ENCODE measurements around the gene ZNF766. TPM values are rescaled to one million over a fixed set of nuclear protein-coding genes. Genes with fewer than 3 reads are reported as not detected.

The ZNF766 gene
- total RNA-seq, 1 donor from 2014 or later: 13.2 TPM

- Histone ChIP-seq H3K9me3 (ENCODE audit: insufficient read depth, low read depth, low read length) (peaks cover 4% of the 10 kb centered on the region), H2AFZ (ENCODE audit: low read depth, low read length) (no peak overlapping the region), H3K27ac (ENCODE audit: low read depth, low read length) (no peak overlapping the region), H3K4me2 (ENCODE audit: low read length) (no peak overlapping the region), H3K36me3 (ENCODE audit: insufficient read depth, low read length) (no peaks in the 10 kb centered on the region), H3K4me1 (ENCODE audit: insufficient read depth, low read length) (no peaks in the 10 kb centered on the region), H4K20me1 (ENCODE audit: insufficient read depth, low read length) (no peaks in the 10 kb centered on the region), H3K27me3 (ENCODE audit: insufficient read depth, low read length) (no peaks in the 10 kb centered on the region), H3K4me3 (ENCODE audit: insufficient read depth, low read depth, low read length) (no peak overlapping the region), H3K9ac (ENCODE audit: low read length) (no peak overlapping the region), H3K79me2 (ENCODE audit: insufficient read depth, low read length) (no peaks in the 10 kb centered on the region)
- no peak for FAIRE-seq
- Mint-ChIP-seq H3K4me3 (ENCODE audit: unreplicated experiment) (no peak overlapping the region), H3K27me3 (ENCODE audit: low read depth, unreplicated experiment) (no peaks in the 10 kb centered on the region), H3K36me3 (ENCODE audit: low read depth, unreplicated experiment) (peaks cover 38% of the 10 kb centered on the region), H3K27ac (ENCODE audit: unreplicated experiment) (no peak overlapping the region), H3K4me1 (ENCODE audit: low read depth, unreplicated experiment) (no peaks in the 10 kb centered on the region), H3K9me3 (ENCODE audit: unreplicated experiment) (peaks cover 22% of the 10 kb centered on the region)
- no peak for TF ChIP-seq EZH2 (IDR thresholded peaks at IDR 0.05; ENCODE audit: insufficient read depth, low read length)
- TF ChIP-seq, protein P1, sequence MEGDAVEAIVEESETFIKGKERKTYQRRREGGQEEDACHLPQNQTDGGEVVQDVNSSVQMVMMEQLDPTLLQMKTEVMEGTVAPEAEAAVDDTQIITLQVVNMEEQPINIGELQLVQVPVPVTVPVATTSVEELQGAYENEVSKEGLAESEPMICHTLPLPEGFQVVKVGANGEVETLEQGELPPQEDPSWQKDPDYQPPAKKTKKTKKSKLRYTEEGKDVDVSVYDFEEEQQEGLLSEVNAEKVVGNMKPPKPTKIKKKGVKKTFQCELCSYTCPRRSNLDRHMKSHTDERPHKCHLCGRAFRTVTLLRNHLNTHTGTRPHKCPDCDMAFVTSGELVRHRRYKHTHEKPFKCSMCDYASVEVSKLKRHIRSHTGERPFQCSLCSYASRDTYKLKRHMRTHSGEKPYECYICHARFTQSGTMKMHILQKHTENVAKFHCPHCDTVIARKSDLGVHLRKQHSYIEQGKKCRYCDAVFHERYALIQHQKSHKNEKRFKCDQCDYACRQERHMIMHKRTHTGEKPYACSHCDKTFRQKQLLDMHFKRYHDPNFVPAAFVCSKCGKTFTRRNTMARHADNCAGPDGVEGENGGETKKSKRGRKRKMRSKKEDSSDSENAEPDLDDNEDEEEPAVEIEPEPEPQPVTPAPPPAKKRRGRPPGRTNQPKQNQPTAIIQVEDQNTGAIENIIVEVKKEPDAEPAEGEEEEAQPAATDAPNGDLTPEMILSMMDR (IDR thresholded peaks at IDR 0.05; ENCODE audit: insufficient read depth, low read depth, low read length): no peak
- DNase-seq (ENCODE audit: low read depth): no peak
These were observed 75.8 kb downstream of the ZNF766 start for GRCh38 chr19:52345162-52345561.

Small RNA genes within 50 kb of the gene (microRNA-seq; reads per million reads assigned to microRNA genes)
- 3.6 reads per million, percentile 11 among the genes with 10 or more reads in this experiment for gene MIR643
- gene MIR6801: 0.82 reads per million

Other genes with a start within 250 kb of the ZNF766 start
- gene ZNF614, start 241.2 kb upstream of the ZNF766 start, total RNA-seq: 9.9 and 11.4 TPM in 2 replicates
- 17.7 and 22.9 TPM in 2 replicates for gene ZNF432, start 220.7 kb upstream of the ZNF766 start, total RNA-seq
- gene ZNF841, start 173.8 kb upstream of the ZNF766 start, total RNA-seq: 37.8 and 38.0 TPM in 2 replicates
- 13.1 and 14.7 TPM in 2 replicates for gene ZNF616, start 129.6 kb upstream of the ZNF766 start, total RNA-seq
- gene ZNF836, start 98.0 kb upstream of the ZNF766 start, total RNA-seq: 6.9 and 7.5 TPM in 2 replicates
- gene PPP2R1A, start 79.5 kb upstream of the ZNF766 start, total RNA-seq: 316 and 332 TPM in 2 replicates
- 8.8 and 12.6 TPM in 2 replicates for gene ZNF480, start 27.6 kb downstream of the ZNF766 start, total RNA-seq
- gene ZNF610, start 66.7 kb downstream of the ZNF766 start, total RNA-seq: 5.7 and 5.8 TPM in 2 replicates
- 8.3 and 11.0 TPM in 2 replicates for gene ZNF880, start 100.3 kb downstream of the ZNF766 start, total RNA-seq
- 7.5 and 8.1 TPM in 2 replicates for gene ZNF528, start 128.3 kb downstream of the ZNF766 start, total RNA-seq
- not detected in 2 replicates for gene ZNF534, start 159.6 kb downstream of the ZNF766 start, total RNA-seq
- not detected in 2 replicates for gene ZNF578, start 184.0 kb downstream of the ZNF766 start, total RNA-seq